Epithelial cell of esophagus (primary cell): ENCODE data around the gene GEMIN2.
"Not testable (repeated sequence)": the region's sequence is repeated elsewhere in the genome, so short reads cannot be mapped to it uniquely, and the experiment has no call there.

Experiments used
- DNase-seq: peaks from one replicate; pipeline ENCODE4 v3.0.0; 2010; ENCODE audit warnings: low read depth
- H3K4me3 ChIP-seq: 2 replicates; pipeline ENCODE4 v1.5.1; 2011; ENCODE audit warnings: mild to moderate bottlenecking, low read length, control low read depth
- TF ChIP-seq, protein P1 (sequence below): IDR thresholded peaks from 2 replicates; pipeline ENCODE4 v1.5.1; 2011; ENCODE audit warnings: low read depth, mild to moderate bottlenecking, low read length, control low read depth, inconsistent platforms; ENCODE audit not compliant: insufficient read depth; ENCODE audit errors: missing control alignments

The GEMIN2 gene

DNA sequence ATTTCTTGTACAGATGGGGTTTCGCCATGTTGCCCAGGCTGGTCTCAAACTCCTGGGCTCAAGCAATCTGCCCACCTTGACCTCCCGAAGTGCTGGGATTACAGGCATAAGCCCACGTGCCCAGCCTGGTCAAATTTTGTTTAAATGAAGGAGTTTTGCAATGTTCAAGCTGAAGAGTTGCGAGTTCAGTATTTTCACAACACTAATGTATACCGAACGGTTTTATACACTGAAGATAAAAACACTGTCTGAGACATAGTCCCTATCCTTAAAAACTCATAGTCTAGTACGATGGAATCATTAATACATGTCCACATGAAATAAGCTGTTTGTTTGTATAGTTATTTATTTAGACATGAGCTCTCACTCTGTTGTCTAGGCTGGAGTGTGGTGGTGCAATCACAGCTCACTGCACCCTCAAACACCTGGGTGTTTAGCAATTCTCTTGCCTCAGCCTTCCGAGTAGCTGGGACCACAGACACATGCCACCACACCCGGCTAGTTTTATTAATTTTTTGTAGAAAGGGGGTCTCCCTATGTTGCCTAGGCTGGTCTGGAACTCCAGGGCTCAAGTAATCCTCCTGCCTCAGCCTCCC lies 40.6 kb downstream of the GEMIN2 start:
- TF ChIP-seq, protein P1, sequence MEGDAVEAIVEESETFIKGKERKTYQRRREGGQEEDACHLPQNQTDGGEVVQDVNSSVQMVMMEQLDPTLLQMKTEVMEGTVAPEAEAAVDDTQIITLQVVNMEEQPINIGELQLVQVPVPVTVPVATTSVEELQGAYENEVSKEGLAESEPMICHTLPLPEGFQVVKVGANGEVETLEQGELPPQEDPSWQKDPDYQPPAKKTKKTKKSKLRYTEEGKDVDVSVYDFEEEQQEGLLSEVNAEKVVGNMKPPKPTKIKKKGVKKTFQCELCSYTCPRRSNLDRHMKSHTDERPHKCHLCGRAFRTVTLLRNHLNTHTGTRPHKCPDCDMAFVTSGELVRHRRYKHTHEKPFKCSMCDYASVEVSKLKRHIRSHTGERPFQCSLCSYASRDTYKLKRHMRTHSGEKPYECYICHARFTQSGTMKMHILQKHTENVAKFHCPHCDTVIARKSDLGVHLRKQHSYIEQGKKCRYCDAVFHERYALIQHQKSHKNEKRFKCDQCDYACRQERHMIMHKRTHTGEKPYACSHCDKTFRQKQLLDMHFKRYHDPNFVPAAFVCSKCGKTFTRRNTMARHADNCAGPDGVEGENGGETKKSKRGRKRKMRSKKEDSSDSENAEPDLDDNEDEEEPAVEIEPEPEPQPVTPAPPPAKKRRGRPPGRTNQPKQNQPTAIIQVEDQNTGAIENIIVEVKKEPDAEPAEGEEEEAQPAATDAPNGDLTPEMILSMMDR = no peak
- no peak for DNase-seq
- no peak overlapping the region for H3K4me3 ChIP-seq

- no peak for DNase-seq
- TF ChIP-seq, protein P1 = no peak
- no peak overlapping the region for H3K4me3 ChIP-seq
Measured at GRCh38 chr14:39157491-39157890, 43.4 kb downstream of the GEMIN2 start.

- no peak overlapping the region for H3K4me3 ChIP-seq
- DNase-seq = no peak
- TF ChIP-seq, protein P1 = no peak
Measured at GRCh38 chr14:39158222-39158858, 44.2 kb downstream of the GEMIN2 start.

GRCh38 chr14:39160494-39160893 lies 46.4 kb downstream of the GEMIN2 start:
- no peak for DNase-seq
- H3K4me3 ChIP-seq = no peak overlapping the region
- TF ChIP-seq, protein P1 = no peak

DNA sequence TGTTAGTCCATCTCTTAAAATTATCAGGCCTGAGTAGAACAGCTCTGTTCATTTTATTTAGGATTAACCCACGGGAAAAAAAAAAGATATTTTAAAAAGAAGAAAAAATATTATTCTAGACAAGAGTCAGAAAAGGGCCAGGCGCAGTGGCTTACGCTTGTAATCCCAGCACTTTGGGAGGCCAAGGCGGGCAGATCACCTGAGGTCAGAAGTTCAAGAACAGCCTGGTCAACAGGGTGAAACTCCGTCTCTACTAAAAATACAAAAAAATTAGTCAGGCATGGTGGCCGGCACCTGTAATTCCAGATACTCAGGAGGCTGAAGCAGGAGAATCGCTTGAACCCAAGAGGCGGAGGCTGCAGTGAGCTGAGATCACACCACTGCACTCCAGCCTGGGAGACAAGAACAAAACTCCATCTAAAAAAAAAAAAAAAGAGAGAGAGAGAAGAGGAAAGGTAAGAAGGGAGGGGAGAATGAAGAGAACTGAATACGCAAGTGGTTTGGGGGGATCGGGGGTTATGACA lies 53.7 kb downstream of the GEMIN2 start:
- not testable (repeated sequence) for H3K4me3 ChIP-seq, DNase-seq

- TF ChIP-seq, protein P1 = no peak
- no peak for DNase-seq
- peak overlapping the region; percentile 67 for H3K4me3 ChIP-seq
Measured at GRCh38 chr14:39168591-39168990, 54.5 kb downstream of the GEMIN2 start.

DNA sequence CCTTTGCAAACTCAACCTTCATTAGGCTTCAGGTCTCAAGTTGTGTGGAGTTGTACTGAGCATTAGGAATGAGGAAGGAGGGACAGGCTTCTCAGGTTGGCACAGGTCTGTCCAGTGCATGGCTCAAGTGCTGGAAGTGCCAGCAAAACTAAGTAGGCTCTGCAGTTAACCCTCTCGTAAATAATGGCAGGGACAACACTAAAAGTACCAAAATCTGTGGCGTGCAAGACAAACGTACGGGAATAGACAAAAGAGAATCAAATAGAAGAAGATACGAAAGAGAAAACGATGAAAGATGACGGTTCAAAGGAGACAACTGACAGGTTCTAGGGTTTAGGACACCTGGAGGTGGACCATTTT lies 55.4 kb downstream of the GEMIN2 start:
- H3K4me3 ChIP-seq = peak overlapping the region; percentile 67
- peak; percentile 45 for DNase-seq
- TF ChIP-seq, protein P1 = no peak
